Cardiac muscle cell (in vitro differentiated cells and primary cell): ENCODE results near the gene DSCAML1. TPM values are rescaled to one million over a fixed set of nuclear protein-coding genes. Genes with fewer than 3 reads are reported as not detected.

Experiments
- DNase-seq, 2 donors: peaks; one replicate each; pipeline versions ENCODE4 v3.0.0 to v3.0.0-alpha.2; 2010 to 2017; ENCODE audit warnings: low read depth in 1 of 2, low spot score in 1 of 2
- H3K27ac ChIP-seq: fragments of 200-600 bp; sonication (generic); 2 replicates; pipeline ENCODE4 v1.5.1; 2016
- H3K27me3 ChIP-seq: fragments of 200-600 bp; sonication (generic); 2 replicates; pipeline ENCODE4 v1.6.0; 2016; ENCODE audit warnings: control low read depth
- H3K36me3 ChIP-seq: fragments of 200-600 bp; sonication (generic); 2 replicates; pipeline ENCODE4 v1.5.1; 2016; ENCODE audit warnings: control low read depth
- H3K4me1 ChIP-seq: fragments of 200-600 bp; sonication (generic); 2 replicates; pipeline ENCODE4 v1.8.1; 2017; ENCODE audit warnings: low read depth, mild to moderate bottlenecking, mixed run types
- H3K4me3 ChIP-seq: fragments of 200-600 bp; sonication (generic); 2 replicates; pipeline ENCODE4 v1.5.1; 2016; ENCODE audit warnings: mild to moderate bottlenecking
- H3K9me3 ChIP-seq: fragments of 200-600 bp; sonication (generic); 2 replicates; pipeline ENCODE4 v1.5.1; 2017; ENCODE audit warnings: low read depth, mild to moderate bottlenecking, control low read depth
- polyA plus RNA-seq: library from polyadenylated mRNA; unstranded; fragments of >200 nt; fragmentation: Nextera tagmentation; extraction: Ambion mirVana; gene quantifications from 2 replicates; pipeline ENCODE4 v1.2.1, GENCODE V29; 2016
- total RNA-seq: library from RNA; depleted of rRNA; stranded (reverse); fragments of >200 nt; gene quantifications from 2 replicates; pipeline ENCODE4 v1.2.3, GENCODE V29; 2016
- TF ChIP-seq, protein P1 (sequence below): IDR thresholded peaks from 2 replicates; pipeline ENCODE4 v1.5.1; 2012; ENCODE audit warnings: low read depth, mild to moderate bottlenecking, low read length

The DSCAML1 gene
- total and polyA plus RNA-seq, 2 experiments from 2014 or later, result 1.8 TPM; not detected in 1

DNA sequence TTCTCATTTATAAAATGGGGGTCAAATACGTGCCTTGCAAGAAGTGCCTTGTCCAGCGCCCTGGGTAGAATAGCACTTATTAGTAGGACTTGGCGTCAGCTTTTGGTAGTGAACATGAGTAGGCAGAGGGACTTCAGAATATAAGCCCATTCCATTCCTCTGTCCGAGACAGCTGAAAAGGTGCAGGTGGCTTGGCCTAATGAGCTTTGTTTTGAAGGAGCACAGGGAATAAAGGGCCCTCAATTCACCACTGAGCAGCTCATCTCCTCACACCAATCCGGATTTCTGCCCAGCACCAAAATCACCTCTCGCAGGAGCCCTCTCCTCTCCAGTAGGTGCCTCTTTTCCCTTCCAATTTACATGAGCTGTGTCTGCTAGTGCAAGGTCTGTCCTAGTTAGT is 91.2 kb downstream of the DSCAML1 start:
- no peak for DNase-seq
- H3K4me1 ChIP-seq, result peaks cover 24% of the 10 kb centered on the region
- H3K4me3 ChIP-seq, result no peak overlapping the region
- no peak overlapping the region for H3K27ac ChIP-seq
- no peaks in the 10 kb centered on the region for H3K36me3 ChIP-seq
- TF ChIP-seq, protein P1, sequence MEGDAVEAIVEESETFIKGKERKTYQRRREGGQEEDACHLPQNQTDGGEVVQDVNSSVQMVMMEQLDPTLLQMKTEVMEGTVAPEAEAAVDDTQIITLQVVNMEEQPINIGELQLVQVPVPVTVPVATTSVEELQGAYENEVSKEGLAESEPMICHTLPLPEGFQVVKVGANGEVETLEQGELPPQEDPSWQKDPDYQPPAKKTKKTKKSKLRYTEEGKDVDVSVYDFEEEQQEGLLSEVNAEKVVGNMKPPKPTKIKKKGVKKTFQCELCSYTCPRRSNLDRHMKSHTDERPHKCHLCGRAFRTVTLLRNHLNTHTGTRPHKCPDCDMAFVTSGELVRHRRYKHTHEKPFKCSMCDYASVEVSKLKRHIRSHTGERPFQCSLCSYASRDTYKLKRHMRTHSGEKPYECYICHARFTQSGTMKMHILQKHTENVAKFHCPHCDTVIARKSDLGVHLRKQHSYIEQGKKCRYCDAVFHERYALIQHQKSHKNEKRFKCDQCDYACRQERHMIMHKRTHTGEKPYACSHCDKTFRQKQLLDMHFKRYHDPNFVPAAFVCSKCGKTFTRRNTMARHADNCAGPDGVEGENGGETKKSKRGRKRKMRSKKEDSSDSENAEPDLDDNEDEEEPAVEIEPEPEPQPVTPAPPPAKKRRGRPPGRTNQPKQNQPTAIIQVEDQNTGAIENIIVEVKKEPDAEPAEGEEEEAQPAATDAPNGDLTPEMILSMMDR, result no peak
- H3K27me3 ChIP-seq, result no peaks in the 10 kb centered on the region
- H3K9me3 ChIP-seq, result no peaks in the 10 kb centered on the region

DNA sequence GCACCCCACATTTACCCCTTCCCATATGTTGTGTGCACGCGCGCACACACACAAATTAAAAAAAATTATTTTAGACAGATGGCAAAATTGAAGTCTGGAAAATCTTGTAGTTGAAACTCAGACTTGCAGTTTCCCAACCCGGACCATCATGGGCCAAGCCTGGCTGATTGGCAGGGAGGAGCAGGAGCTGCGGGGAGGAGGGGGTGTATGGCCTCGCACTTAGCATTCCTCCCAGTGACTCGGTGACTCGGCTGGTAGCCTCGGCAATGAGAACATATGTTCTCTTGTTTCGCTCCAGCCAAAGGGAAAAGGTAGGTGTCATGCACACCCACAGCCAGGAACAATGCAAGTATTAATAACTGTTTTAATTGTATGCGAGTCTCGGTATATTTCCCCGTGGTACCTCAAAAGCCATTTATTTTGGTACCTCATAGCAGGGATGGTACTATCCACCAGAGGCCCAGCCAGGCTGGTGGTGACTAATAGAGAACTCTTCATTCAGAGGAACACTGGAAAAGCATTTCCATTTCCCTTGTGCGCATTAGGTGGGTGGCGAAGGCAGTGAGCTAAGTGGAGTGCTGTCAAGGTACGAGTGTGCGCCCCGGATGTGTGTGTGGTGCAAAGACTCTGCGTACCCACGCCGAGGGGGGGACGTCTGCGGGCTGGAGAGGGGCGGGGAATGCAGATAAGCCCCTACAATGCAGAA is 92.5 kb downstream of the DSCAML1 start:
- peaks cover 4% of the 10 kb centered on the region for H3K27me3 ChIP-seq

DNA sequence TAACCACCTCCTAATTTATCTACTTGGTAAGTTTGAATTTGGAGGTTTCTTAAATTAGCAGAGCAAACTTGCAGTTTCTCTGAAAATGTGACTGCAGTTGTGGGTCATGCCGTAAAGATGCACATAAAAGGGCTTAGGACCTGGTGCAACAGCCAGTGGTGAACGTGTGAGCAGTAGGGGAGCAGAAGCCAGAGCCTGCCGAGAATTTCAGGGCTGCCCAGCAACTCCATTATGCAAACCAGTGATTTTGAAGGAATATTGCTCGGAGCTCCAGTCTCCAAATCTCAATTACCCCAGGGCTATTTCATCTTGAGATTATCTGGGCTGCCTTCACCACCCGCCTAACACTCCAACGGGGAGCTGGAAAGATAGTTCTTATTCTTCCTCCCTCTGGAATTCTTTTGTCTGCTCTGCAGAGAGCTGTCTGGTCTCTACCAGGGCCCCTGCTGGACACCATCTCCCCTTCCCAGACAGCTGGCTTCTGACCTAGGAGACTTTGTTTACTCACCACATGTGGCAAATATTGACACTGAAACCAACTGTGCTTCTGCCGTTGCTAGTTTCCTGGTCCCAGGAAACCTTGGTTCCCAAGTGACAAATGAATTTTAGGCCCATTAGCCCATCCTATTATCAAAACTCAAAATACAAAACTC is 93.9 kb downstream of the DSCAML1 start:
- Histone ChIP-seq H3K4me1 (peaks cover 24% of the 10 kb centered on the region), H3K27me3 (peaks cover 6% of the 10 kb centered on the region), H3K9me3 (no peaks in the 10 kb centered on the region), H3K36me3 (no peaks in the 10 kb centered on the region), H3K27ac (no peak overlapping the region), H3K4me3 (no peak overlapping the region)
- TF ChIP-seq, protein P1, result no peak
- no peak for DNase-seq

More for the DNA sequence above, 92.5 kb downstream of the DSCAML1 start:
- H3K9me3 ChIP-seq, result no peaks in the 10 kb centered on the region
- TF ChIP-seq, protein P1, result no peak
- H3K27ac ChIP-seq, result no peak overlapping the region
- H3K4me3 ChIP-seq, result no peak overlapping the region
- H3K4me1 ChIP-seq, result peaks cover 24% of the 10 kb centered on the region
- DNase-seq, result peak in 1 of 2 donors; percentile 29
- no peaks in the 10 kb centered on the region for H3K36me3 ChIP-seq

DNA sequence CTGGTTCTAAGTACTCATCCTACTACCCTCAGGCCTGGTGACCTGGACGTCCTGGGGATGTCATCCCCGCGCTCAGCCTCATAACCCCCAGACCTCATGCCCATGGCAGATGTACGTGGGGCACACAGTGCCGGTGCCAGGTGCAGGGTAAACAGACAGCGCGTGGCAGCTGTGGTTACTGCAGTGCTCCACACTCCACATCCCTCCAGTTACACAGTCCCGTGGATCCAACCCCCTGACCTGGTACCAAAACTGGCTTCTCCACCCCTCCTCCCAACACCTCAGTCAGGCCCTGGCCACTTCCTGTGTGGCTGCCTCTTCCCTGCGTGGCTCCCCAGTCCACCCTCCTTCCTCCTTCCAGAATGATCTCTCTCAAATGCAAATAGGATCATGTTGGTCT is 95.2 kb downstream of the DSCAML1 start:
- H3K4me1 ChIP-seq, result peaks cover 24% of the 10 kb centered on the region
- H3K4me3 ChIP-seq, result no peak overlapping the region
- DNase-seq, result no peak
- TF ChIP-seq, protein P1, result no peak
- peaks cover 6% of the 10 kb centered on the region for H3K27me3 ChIP-seq
- no peaks in the 10 kb centered on the region for H3K9me3 ChIP-seq
- no peak overlapping the region for H3K27ac ChIP-seq
- H3K36me3 ChIP-seq, result no peaks in the 10 kb centered on the region

DNA sequence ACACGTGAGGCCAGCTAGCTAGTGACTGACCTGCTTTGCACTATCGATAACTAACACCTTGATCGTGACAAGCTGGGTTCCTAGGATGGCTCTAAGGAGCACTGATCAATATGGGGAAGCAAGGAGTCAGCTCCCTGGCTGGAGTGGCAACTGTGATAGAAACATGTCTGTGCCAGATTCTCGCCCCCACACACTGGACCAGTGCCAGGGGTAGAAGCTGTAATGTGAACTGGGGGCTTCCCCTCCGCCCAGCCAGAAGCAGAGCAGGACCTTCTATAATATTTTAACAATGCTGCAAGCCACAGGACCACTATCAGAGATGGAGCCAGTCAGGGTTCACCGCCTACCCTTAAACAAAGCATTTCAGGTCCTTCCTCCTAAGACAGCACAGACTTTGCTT is 96.5 kb downstream of the DSCAML1 start:
- no peaks in the 10 kb centered on the region for H3K9me3 ChIP-seq
- H3K27me3 ChIP-seq, result peaks cover 6% of the 10 kb centered on the region
- H3K4me3 ChIP-seq, result no peak overlapping the region

More for the DNA sequence above, 96.5 kb downstream of the DSCAML1 start:
- no peak for DNase-seq
- no peak overlapping the region for H3K27ac ChIP-seq
- H3K36me3 ChIP-seq, result no peaks in the 10 kb centered on the region
- TF ChIP-seq, protein P1, result no peak
- H3K4me1 ChIP-seq, result peaks cover 21% of the 10 kb centered on the region
